Measurements from ENCODE around the gene MYO15B.

Gene MYO15B

DNA sequence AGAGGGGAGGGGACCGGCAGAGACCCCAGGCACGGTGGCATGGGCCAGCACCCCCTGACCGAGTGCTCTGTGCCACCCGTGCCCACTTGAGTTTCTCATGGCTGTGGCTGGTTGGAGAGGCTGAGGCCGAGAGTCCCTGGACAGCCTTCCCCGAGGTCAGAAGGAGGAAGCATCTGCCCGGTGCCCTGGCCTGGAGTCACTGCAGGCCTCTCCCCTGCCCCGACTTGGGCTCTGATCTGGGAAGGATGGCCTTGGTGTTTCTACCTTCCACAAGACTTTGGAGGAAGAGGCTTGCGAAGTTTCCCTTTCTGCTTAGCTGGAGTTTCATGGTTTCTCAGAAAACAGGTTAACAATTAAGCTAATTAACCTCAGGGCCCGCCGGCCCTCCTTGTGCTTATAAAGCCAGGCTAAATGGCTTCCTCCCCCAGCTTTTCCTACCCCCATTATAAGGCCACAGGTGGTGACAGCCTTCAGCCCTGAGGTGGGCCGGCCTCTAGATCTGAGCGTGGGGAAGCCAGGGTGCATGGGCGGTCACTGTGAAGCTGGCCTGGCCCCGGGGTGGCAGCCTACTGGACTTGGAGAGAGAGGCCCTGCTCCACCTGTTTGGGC lies 44.8 kb upstream of the MYO15B start:
- no peaks in the 10 kb centered on the region for H3K36me3 ChIP-seq (ENCODE audit: low read depth)
- DNase-seq (ENCODE audit: low spot score) (no peak), ATAC-seq (ENCODE audit: low read depth) (no peak)
- H3K27me3 ChIP-seq (ENCODE audit: insufficient read depth, poor library complexity, severe bottlenecking): no peaks in the 10 kb centered on the region
- H3K27ac ChIP-seq (ENCODE audit: poor library complexity, severe bottlenecking): no peak overlapping the region
- H3K4me1 ChIP-seq (ENCODE audit: insufficient read depth, poor library complexity, severe bottlenecking): peaks cover 2% of the 10 kb centered on the region
- no peak overlapping the region for H3K4me3 ChIP-seq (ENCODE audit: severe bottlenecking)
- TF ChIP-seq, protein P1, sequence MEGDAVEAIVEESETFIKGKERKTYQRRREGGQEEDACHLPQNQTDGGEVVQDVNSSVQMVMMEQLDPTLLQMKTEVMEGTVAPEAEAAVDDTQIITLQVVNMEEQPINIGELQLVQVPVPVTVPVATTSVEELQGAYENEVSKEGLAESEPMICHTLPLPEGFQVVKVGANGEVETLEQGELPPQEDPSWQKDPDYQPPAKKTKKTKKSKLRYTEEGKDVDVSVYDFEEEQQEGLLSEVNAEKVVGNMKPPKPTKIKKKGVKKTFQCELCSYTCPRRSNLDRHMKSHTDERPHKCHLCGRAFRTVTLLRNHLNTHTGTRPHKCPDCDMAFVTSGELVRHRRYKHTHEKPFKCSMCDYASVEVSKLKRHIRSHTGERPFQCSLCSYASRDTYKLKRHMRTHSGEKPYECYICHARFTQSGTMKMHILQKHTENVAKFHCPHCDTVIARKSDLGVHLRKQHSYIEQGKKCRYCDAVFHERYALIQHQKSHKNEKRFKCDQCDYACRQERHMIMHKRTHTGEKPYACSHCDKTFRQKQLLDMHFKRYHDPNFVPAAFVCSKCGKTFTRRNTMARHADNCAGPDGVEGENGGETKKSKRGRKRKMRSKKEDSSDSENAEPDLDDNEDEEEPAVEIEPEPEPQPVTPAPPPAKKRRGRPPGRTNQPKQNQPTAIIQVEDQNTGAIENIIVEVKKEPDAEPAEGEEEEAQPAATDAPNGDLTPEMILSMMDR (IDR thresholded peaks at IDR 0.05; ENCODE audit: poor library complexity, severe bottlenecking): no peak
- H3K9me3 ChIP-seq (ENCODE audit: severe bottlenecking): no peaks in the 10 kb centered on the region

GRCh38 chr17:75544250-75544649 lies 43.4 kb upstream of the MYO15B start:
- no peak overlapping the region for H3K27ac ChIP-seq (ENCODE audit: poor library complexity, severe bottlenecking)
- no peak for ATAC-seq (ENCODE audit: low read depth)
- H3K4me3 ChIP-seq (ENCODE audit: severe bottlenecking): no peak overlapping the region

DNA sequence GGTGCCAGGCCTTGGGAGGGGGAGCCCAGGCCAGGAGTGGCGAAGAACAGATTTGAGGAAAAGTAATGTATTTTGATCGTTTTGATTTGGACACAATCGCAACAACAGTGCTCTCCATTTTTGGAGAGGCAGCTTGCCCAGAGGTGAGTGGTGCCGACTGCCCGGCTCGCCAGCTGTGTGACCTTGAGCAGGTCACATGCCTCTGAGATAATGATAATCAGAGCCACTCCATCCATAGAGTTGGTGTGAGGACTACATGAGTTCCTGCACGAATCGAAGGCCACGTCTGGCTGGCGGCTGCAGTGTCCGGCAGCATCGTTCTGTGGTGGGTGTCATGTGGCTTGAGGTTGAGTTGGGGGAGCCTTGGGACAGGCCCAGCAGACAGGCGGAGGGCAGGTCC lies 41.4 kb upstream of the MYO15B start:
- no peak for ATAC-seq (ENCODE audit: low read depth)
- Histone ChIP-seq H3K4me1 (ENCODE audit: insufficient read depth, poor library complexity, severe bottlenecking) (peaks cover 15% of the 10 kb centered on the region), H3K4me3 (ENCODE audit: severe bottlenecking) (no peak overlapping the region), H3K9me3 (ENCODE audit: severe bottlenecking) (no peaks in the 10 kb centered on the region), H3K27ac (ENCODE audit: poor library complexity, severe bottlenecking) (no peak overlapping the region), H3K27me3 (ENCODE audit: insufficient read depth, poor library complexity, severe bottlenecking) (no peaks in the 10 kb centered on the region), H3K36me3 (ENCODE audit: low read depth) (no peaks in the 10 kb centered on the region)
- TF ChIP-seq, protein P1 (IDR thresholded peaks at IDR 0.05; ENCODE audit: poor library complexity, severe bottlenecking): no peak
- no peak for DNase-seq (ENCODE audit: low spot score)

More at GRCh38 chr17:75544250-75544649, 43.4 kb upstream of the MYO15B start:
- TF ChIP-seq, protein P1 (IDR thresholded peaks at IDR 0.05; ENCODE audit: poor library complexity, severe bottlenecking): no peak
- H3K27me3 ChIP-seq (ENCODE audit: insufficient read depth, poor library complexity, severe bottlenecking): no peaks in the 10 kb centered on the region
- peaks cover 8% of the 10 kb centered on the region for H3K4me1 ChIP-seq (ENCODE audit: insufficient read depth, poor library complexity, severe bottlenecking)
- no peaks in the 10 kb centered on the region for H3K9me3 ChIP-seq (ENCODE audit: severe bottlenecking)
- H3K36me3 ChIP-seq (ENCODE audit: low read depth): no peaks in the 10 kb centered on the region
- no peak for DNase-seq (ENCODE audit: low spot score)

- peaks cover 15% of the 10 kb centered on the region for H3K4me1 ChIP-seq (ENCODE audit: insufficient read depth, poor library complexity, severe bottlenecking)
- ATAC-seq (ENCODE audit: low read depth) (no peak), DNase-seq (ENCODE audit: low spot score) (no peak)
- TF ChIP-seq, protein P1 (IDR thresholded peaks at IDR 0.05; ENCODE audit: poor library complexity, severe bottlenecking): no peak
- no peaks in the 10 kb centered on the region for H3K9me3 ChIP-seq (ENCODE audit: severe bottlenecking)
- no peaks in the 10 kb centered on the region for H3K27me3 ChIP-seq (ENCODE audit: insufficient read depth, poor library complexity, severe bottlenecking)
- H3K36me3 ChIP-seq (ENCODE audit: low read depth): no peaks in the 10 kb centered on the region
- no peak overlapping the region for H3K4me3 ChIP-seq (ENCODE audit: severe bottlenecking)
- H3K27ac ChIP-seq (ENCODE audit: poor library complexity, severe bottlenecking): no peak overlapping the region
These were observed 40.5 kb upstream of the MYO15B start for GRCh38 chr17:75547091-75547490.

GRCh38 chr17:75548813-75549212 lies 38.8 kb upstream of the MYO15B start:
- H3K27me3 ChIP-seq (ENCODE audit: insufficient read depth, poor library complexity, severe bottlenecking): no peaks in the 10 kb centered on the region
- DNase-seq (ENCODE audit: low spot score): no peak
- no peak for ATAC-seq (ENCODE audit: low read depth)
- H3K9me3 ChIP-seq (ENCODE audit: severe bottlenecking): no peaks in the 10 kb centered on the region
- peaks cover 15% of the 10 kb centered on the region for H3K4me1 ChIP-seq (ENCODE audit: insufficient read depth, poor library complexity, severe bottlenecking)
- H3K4me3 ChIP-seq (ENCODE audit: severe bottlenecking): no peak overlapping the region
- H3K36me3 ChIP-seq (ENCODE audit: low read depth): no peaks in the 10 kb centered on the region
- TF ChIP-seq, protein P1 (IDR thresholded peaks at IDR 0.05; ENCODE audit: poor library complexity, severe bottlenecking): no peak
- H3K27ac ChIP-seq (ENCODE audit: poor library complexity, severe bottlenecking): peak overlapping the region; percentile 64

Measured in RWPE2 (cell line).